HG03135 (cell line): ENCODE data around the gene AGAP3.

Experiments
- ATAC-seq: cut with Tn5 transposase; IDR thresholded peaks from one replicate; pipeline ENCODE4 v1.9.1; 2021; ENCODE audit warnings: mild to moderate bottlenecking, moderate library complexity; ENCODE audit not compliant: unreplicated experiment

The AGAP3 gene

DNA sequence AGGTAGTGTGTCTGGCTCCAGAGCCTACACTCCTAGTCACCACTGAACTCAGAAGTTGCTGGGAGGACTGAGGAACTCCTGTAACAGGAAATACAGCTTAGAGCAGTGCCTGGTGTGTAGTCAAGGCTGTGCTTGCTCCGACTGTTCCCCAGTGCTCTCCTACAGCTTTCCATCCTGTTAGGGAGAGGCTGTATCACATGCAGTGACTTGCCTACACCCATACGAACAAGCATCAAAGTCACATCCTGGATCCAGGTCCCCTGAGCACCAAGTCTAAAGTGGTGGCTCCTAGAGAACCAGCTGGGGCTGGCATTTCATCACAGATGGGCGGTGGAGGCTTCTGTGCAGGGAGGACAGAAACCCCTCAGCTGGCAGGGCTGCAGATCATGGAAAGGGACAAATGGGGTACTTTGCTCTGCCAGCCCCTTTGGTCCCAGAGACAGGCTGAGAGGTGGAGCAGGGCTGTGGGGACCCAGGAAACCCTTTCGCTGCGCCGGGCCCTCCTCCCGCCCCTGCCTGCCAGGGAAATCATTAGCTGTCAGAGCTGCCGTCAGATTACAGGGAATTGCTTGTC is 93.1 kb downstream of the AGAP3 start:
- no peak for ATAC-seq

- ATAC-seq, result no peak
These were observed 93.7 kb downstream of the AGAP3 start for GRCh38 chr7:151179946-151180345.

DNA sequence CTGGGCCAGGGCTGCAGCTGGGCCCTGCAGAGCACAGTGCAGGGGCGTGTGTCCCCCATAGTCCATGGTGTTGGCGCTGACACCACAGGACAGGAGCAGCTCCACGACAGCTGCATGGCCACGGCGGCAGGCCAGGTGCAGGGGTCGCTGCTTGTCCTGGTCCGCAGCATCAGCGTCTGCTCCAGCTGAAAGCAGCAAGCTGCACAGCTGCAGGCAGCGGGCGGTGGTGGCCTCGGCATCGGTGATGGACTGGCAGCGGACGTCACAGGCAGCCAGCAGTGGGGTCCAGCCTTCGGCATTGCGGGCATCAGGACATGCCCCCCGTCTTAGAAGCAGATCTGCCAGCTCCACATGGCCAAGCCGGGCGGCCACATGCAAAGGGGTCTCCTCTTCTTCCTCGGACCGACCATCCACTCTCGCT is 94.7 kb downstream of the AGAP3 start:
- no peak for ATAC-seq

DNA sequence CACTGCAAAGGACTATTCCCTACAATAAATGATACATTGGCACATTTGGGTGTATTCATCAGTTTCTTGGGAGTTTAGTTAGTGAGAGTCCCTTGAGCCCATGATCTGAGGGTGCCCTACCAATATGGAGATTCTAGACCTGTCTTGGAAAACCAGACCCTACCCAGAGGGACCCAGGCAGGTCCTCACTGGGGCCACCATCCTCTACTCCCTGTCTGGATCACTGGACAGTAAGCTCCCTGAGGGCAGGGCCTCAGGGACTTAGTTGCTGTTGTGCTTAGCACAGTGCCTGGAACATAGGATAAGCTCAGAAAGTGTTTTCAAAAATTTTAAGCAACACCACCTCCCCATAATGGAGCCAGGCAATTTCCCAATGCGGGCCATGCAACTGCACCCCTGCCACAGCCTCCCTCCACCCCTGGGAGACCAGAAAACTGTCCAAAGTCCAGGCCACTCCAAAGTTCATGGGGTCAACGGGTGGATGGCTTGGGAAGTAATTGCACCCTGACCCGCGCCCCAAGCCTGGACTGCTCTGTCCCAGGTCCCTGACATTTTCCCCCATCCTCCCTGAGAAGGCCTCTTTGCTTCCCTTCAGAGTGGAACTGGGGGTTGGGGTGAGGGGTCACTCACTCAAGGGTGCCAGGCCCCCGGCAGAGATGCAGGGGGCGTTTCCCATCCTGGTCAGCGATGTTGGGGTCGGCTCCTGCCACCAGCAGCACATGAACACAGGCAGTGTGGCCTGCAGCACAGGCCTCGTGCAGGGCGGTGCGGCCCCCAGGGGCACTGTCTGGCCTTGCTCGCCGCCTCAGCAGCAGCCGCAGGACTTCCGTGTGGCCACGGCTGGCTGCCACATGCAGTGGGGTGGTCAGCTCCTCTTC is 99.7 kb downstream of the AGAP3 start:
- ATAC-seq, result no peak

GRCh38 chr7:151186640-151187408 is 100.5 kb downstream of the AGAP3 start, which contains the start of gene ASB10:
Gene ASB10 (minus strand): TSS chr7:151187250. CDS start chr7:151187130, 120 bp downstream.
- ATAC-seq, result no peak

DNA sequence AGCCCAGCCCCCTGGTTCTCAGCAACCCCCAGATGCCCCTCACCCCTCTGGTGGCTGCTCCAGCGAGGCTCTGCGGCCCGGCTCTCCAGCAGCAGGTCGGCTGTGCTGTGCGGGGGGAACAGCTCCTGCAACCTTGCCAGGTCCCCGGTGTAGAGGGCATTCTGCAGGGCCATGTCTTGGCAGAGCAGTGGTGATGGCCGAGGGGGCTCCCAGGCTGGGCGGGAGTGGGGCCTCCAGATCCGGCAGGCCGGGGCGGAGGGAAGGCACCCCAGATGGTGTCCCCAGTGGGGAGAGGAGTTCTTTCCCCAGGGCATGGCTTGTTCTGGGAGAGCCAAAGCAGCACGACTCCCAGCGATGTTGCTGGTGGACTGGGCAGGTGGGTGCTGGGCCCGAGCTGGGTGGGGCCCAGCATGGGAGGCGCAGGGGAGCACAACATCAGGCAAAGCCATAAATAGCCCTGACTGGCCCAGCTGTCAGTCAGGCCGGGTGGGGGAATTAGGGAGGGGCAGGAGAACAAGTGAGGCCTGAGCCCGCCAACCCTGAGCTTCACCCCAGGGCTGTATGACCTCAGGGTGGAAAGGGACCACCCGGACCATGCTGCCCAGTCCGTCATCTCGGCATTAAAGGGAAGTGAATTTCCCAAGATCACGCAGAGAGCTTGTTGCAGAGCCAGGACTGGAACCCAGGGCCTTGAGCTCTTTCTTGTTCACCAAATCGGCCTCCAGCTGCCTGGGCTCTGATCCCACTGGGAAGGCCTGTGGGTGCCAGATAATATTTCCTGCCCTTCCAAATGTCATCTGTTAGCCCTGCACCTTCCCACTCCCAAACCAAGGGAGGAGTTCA is 101.4 kb downstream of the AGAP3 start:
- ATAC-seq, result no peak

- no peak for ATAC-seq
These were observed 101.9 kb downstream of the AGAP3 start for GRCh38 chr7:151188252-151188542.

GRCh38 chr7:151189038-151189437 is 102.8 kb downstream of the AGAP3 start:
- ATAC-seq, result no peak

- ATAC-seq, result no peak
These were observed 105.3 kb downstream of the AGAP3 start for GRCh38 chr7:151191544-151191943.

- no peak for ATAC-seq
These were observed 105.8 kb downstream of the AGAP3 start for GRCh38 chr7:151192002-151192539.

- ATAC-seq, result no peak
These were observed 107.1 kb downstream of the AGAP3 start for GRCh38 chr7:151193203-151193978.
